ENCODE results near the gene PM20D2.

- no peak for TF ChIP-seq EZH2 (IDR thresholded peaks at IDR 0.05; ENCODE audit: insufficient read depth, poor library complexity, severe bottlenecking)
- TF ChIP-seq EZH2phosphoT487 (IDR thresholded peaks at IDR 0.05; ENCODE audit: insufficient read depth, low read depth): no peak
Observed at GRCh38 chr6:89131599-89131998, 14.3 kb upstream of the PM20D2 start.

Data from GM23248 (cell line).